ENCODE results near the gene TLE5. TPM values are rescaled to one million over a fixed set of nuclear protein-coding genes. Genes with fewer than 3 reads are reported as not detected.
A peak's percentile ranks its signal among the peaks of the same experiment; 100 is the strongest.
"Not testable (repeated sequence)": the region's sequence is repeated elsewhere in the genome, so short reads cannot be mapped to it uniquely, and the experiment has no call there.

TLE5 gene
- total RNA-seq, 1 donor from 2014 or later, result 238 TPM

DNA sequence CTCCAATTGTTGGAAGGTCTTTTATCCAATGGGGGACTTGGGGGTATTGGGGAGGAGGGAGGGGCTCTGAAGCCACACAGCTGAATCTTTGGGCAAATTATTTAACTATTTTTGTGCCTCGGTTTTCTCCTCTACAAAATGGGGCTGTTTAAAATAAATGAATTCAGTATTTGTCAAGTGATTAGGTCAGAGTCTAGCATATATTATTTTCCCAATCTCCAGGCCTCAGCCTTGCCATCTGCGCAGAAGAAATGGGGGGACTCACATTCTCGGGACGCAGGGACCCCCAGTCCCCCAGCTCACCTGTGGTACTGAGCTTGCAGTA, 1.5 kb downstream of the TLE5 start:
- no peak for ATAC-seq

DNA sequence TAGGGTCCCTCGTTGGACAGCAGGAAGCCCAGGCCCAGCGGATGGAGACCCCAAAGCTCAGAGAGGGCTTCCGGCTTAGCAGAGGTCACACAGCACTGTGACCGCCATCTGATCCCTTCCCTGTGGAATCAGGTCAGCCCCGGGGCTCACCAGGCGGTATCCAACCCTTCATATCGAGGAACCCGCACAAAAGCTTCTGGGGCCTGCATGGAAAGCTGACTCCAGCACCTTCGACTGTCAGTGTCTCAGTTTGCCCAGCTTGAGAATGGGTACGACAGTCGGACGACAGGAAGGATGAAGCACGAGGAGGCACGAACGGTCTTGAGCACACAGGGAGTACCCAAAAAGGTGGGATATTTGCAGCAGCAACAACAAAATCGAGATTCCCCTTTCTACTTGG, 2.6 kb downstream of the TLE5 start:
- ATAC-seq, result no peak

GRCh38 chr19:3058821-3059314, 3.4 kb downstream of the TLE5 start:
- ATAC-seq, result no peak

DNA sequence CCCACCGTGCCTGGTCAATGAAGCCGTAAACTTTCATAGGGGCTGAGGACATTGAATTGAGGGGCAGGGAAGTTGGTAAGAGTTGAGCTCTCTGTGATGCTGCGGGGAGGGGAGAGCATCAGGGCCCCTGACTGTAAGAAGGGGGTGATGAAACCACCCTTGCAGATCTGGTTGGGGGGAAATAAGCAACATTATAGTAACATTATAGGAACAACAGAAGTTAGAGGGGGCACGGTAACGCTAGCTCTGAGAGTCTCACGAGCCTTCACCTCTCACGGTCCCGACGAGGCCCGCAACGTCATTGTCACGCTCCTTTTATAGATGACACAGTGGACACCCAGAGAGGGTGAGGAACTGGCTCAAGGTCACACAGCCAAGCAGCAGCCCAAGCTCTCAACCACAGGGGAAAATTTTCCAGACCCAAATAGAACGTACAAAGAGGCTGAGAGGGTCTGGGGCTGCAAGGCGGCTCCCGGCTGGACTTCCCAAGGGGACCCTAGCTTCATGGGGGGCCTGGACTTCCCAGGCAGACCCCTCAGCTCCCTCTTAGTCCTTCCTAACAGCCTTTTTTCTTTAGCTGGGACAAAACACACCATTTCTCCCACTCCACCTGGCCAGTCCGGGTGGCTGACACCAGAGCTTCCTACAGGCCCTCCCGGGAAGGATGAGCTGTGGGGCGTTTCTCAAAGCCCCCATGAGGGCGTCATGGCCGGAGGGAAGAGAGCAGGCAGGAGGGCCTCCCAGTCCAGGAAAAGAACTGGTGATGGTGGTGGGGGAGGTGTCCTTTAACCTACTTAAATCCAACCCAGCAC, 4.1 kb downstream of the TLE5 start:
- no peak for ATAC-seq

DNA sequence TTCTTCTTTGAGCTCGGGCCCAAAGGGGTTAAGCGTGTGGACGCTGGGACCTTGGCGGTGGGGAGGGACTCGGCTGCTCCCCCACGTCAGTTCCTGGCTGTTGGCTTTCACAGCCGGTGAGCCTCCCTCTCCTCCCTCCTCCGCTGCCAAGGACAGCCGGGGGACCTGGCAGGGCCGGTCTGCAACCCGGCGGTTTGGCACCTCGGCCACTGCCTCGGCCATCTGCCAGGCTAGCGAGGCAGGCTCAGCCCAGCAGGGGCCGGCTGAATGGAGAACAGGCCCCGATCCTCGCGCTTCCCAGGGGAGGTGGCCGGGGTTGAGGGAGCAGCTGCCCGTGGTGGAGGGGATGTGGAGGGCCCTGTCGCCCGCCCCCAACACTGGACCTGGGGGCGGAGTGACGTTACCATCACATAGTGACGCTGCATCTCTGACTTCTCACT, 5.0 kb downstream of the TLE5 start:
- peak; percentile 33 for ATAC-seq

- ATAC-seq, result no peak
Observed at GRCh38 chr19:3056417-3057088, 5.7 kb downstream of the TLE5 start.

- ATAC-seq, result peak; percentile 70
Observed at GRCh38 chr19:3055741-3056416, 6.4 kb downstream of the TLE5 start.

GRCh38 chr19:3054972-3055740, 7.1 kb downstream of the TLE5 start:
- peak; percentile 70 for ATAC-seq

DNA sequence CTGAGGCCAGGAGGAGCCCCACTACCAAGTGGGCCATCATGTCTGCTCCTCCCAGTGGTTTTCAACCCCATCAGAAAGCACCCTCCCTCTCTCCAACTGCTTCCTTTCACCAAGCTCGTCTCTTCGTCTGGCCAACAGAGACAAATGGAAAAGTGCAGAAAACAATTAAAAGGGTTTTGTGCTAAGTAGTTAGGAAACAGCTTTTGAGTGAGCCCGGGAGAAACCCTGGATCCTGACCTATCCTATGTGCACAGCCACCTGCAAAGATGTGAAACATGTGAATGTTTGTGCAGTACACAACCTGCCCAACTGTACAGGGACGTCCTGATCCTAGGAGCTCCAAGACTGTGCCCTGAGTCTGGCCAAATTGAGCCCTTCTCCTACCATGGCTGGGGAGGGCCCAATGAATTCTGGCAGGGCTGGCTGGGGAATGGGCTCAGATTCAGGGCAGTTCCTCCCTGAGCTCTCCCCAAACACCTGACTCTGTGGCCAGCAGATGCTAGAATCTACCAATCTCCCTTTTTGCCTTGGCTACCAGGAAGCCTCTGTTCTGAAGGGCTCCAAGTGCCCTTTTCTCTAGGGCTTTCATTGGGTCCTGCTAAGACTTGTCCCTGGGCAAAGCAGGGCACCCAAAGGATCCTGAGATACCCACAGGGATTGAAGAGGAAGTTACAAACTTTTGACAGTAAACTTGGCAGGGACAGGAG, 7.9 kb downstream of the TLE5 start:
- no peak for ATAC-seq

GRCh38 chr19:3053780-3054179, 8.5 kb downstream of the TLE5 start:
- no peak for ATAC-seq

DNA sequence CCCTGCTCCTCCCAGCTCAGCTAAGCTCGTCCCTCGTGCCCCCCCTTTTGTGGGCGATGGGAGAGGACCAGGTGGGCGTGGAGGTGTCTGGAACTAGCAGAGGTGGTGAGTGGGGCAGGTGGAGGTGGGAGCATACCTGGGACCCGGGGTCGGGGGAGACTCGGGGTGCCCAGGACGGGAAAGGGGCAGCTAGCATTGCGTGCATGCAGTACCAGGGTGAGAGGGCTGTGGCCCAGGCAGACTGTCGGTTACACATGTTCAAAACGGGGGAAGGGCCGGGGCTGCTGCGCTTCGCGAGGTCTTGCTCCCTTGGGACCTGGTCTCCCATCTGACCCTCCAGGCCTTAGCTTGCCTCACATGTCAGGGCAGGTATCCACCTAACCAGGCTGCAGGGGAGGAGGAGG, 9.1 kb downstream of the TLE5 start:
- ATAC-seq, result no peak

GRCh38 chr19:3050016-3050415, 12.3 kb downstream of the TLE5 start:
- not testable (repeated sequence) for ATAC-seq

GRCh38 chr19:3049089-3049488, 13.2 kb downstream of the TLE5 start:
- ATAC-seq, result no peak

DNA sequence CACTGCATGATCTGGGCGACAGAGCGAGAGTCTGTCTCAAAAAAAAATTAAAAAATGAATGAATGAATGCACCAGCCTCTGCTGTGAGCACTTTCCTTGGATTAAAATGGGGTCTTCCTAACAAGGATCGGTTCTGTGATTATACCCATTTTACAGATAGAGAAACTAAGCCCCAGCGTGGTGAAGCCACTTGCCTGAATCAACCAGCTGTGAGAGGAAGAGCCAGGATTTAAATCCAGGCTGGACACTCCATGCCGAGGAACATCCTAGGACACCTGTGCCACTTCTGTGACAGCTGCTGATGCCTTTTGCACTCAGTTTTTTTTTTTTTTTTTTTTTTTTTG, 14.1 kb downstream of the TLE5 start:
- no peak for ATAC-seq

GRCh38 chr19:3047496-3048189, 14.7 kb downstream of the TLE5 start:
- ATAC-seq, result peak; percentile 62

DNA sequence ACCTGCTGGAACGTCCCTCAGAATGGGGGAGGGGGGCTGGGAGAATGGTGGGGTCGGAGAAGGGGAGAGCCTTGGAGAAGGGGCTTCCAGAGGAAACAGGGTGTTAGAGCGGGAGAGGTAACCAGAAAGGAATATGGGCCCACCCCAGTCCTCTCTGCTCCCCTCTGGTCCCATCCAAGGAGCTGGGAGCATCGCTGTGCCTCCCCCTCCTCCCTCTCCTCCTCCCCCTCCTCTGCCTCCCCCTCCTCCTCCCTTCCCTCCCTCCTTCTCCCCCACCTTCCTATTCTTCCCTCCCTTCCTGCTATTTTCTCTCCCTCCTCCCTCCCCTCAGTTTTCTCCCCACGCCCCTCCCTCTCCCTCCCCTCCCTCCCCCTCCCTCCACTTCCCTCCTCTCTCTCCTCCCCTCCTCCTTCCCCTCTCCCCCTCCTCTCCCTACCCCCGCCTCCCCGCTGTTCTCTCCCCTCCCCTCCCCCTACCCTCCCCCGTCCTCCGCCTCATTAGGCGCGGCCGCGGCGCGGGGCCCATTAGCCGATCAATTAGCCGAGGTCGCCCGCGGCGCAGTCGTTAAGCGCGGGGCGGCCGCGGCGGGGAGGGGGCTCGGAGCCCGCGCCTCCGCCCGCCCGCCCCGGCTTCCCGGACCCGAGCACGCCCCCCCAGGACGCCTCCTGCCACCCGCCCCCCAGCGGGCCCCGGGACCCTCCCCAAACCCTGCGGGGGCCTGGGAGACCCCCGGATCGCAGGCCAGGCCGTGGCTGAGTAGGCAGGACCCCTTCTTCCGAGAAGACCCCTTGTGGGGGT, 15.4 kb downstream of the TLE5 start:
- ATAC-seq, result no peak

GRCh38 chr19:3045885-3046697, 16.2 kb downstream of the TLE5 start:
- ATAC-seq, result no peak

DNA sequence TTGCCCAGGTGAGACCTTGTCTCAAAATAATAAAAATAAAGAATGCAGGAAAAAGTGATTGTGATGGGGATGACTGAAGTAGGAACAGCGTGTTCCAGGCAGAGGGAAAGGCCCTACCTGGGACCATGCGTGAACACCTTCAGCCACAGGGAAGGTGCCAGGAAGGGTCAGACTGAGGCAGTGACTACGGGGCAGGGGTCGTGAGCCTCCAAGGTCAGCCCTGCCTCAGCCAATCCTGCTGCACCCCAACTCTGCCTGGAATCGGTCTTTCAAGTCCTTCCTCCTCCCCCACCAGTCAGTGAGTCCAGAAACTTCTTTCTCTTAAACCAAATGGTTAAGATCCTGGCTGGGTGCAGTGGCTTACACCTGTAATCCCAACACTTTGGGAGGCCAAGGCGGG, 17.1 kb downstream of the TLE5 start:
- no peak for ATAC-seq

- ATAC-seq, result no peak
Observed at GRCh38 chr19:3042621-3043267, 19.6 kb downstream of the TLE5 start.
